Stimulated activated CD4-positive, alpha-beta T cell treated with anti-CD3 and anti-CD28 coated beads, Interleukin-2, amount 100 ng/mL, for 24 hours (primary cell): ENCODE measurements around the gene ARHGEF4.
A peak's percentile ranks its signal among the peaks of the same experiment; 100 is the strongest.
"Not testable (repeated sequence)": the region's sequence is repeated elsewhere in the genome, so short reads cannot be mapped to it uniquely, and the experiment has no call there.

ENCODE experiments used
- DNase-seq, 2 donors: peaks; one replicate each; pipeline ENCODE4 v3.0.0-alpha.2; 2020

Gene ARHGEF4

DNA sequence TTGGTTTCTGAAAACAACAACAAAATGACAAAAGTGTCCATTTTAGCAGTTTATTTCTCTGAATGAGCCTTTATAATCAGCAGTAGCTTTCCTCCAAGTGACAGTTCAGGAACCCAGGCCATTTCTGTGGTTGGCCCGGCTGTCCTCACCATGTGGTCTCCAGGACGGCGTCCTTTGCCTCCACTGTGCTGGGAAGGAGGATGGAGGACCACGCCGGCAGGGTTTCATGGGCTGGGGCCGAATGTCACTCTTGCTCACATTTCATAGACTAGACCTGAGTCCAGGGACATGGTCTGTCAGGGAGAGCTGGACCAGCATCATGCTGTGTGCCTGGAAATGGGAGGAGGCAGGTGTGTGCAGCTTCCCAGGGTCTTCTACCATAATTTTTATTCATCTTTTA, 50.9 kb downstream of the ARHGEF4 start:
- no peak for DNase-seq

DNA sequence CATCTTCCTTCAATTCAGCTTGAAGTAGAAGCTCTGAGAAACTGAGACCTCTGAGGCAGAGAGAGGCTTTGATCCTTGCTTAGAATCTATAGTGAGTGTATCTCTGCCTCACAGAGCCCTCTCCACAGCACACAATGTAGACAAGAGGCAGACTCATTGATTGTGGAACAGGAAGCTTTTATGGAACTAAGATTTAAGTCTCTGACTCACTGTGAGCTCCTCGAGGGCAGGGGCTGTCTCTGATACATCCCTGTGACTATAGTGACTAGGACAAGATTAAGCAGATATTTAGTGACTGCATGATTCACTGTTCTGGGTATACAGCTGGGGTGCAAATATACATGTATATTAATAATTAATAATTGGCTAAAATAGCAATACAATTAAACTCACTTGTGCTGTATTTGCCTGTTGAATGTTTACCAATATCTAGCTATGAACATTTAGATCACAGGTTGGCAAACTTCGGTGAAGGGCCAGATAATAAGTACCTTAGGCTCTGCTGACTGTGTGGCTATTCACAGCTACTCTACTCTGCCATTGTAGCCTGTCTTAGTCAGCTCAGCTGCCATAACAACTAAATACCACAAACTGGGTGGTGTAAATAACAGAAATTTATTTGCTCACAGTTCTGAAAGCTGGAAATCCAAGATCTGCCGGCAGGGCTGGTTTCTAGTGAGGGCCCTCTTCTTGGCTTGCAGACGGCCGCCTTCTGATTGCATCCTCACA, 54.4 kb downstream of the ARHGEF4 start:
- DNase-seq: no peak

DNA sequence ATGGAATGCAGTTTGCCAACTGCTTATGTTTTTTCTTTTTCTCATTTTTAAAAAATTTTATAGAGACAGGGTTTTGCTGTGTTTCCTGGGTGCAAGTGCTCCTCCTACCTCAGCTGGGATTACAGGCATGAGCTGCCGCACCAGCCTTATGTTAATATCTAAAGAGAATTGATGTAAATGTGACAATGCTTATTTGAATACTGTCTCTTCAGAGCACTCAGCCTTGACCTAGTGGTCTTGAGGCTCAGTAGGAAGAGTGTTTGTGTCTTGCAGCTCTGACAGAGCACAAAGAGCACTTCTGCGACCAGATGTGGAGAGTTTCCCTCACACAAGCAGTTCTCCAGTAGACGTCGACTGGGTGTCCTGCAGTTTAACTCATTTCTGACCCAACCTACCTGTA, 55.3 kb downstream of the ARHGEF4 start:
- no peak for DNase-seq

DNA sequence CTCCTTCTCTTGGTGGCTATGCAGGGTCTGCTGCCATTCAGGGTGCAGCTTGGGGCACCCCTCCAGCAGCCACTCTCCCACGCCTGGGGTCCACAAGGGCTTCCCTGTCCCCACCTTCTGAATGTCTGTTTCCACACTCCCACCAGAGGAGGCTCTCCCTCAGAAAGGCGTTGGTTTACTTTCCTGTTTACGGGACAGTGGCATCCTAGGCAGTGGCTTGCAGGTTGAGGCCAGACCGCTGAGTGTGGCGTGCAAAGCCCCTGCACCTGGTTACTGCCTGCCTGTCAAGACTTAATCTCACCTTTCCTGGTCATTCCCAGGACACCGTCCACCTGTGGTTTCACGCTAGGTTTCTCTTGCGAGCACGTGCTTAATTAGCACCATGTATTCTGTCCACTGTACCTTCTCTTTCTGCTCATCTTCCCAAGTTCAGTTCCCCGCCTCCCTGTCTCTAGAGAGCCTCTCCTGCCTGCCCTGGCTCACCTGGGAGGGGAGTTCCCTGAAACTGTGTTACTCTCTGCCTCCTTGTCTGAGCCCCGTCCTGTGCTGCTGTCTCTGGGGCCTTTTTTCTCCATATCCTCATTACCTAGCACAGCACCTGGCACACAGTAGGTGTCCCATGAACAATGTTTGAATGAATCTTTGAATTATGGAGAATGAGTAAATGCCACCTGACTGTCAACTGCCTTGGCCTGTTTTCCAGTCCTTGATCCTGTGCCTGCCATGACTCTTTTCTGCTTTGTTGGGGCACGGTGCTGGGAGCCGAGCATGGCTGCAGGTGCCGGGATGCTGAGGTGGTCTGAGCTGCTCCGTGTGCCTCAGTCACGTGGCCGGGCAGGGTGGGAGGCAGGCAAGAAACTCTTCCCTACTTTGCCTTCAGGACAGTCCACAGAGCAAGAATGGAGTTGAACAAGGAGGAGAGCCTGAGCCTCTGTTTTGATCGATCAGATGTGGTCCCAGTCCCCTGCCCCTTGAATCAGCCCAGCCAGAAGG, 56.4 kb downstream of the ARHGEF4 start:
- no peak for DNase-seq

DNA sequence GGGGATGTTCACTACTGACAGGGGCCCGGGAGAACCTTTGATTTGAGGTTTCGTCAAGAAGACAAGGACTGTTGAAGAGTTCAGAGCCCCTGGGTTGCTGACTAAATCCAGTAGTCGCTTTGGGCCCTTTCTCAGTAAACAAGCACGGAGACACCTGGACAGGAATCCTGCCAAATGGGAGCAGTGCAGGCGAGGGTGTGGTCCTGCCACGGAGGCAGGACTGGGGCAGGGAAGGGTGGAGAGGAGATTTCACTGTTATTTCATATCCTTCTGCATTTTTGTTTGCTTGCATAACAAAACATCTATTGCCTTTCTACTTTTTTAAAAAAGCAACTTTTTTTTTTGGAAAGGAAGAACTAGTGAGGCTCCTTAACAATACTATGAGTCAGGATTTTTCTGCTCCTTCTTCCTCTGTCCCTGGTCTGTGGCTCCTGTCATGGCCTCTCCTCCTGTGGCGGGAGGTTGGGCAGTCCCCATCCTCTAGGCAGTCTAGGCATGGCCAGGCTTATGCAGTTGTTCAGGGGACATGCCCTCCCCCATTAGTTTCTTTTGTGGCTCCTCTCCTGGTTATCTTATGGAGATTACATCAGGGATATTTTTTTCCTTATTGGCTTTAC, 57.7 kb downstream of the ARHGEF4 start:
- DNase-seq: no peak

DNA sequence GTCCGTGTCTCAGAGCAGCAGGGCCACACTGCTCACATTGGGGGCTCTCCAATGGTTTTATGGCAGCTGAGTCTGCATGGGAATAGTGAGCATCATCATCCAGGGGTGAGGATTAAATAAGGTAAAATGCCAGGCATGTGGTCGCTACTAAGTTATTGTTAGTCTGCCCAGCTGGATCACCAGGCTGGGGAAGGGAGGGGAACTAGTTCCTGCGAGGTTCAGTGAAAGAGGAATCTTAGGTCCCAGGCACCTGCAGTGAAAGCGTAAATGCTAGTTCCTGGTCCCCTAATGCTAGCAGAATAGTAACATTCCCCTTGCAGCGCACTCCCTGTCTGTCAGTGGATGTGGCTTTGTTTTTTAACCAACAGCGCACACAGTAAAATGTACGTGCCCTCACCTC, 60.1 kb downstream of the ARHGEF4 start:
- no peak for DNase-seq

DNA sequence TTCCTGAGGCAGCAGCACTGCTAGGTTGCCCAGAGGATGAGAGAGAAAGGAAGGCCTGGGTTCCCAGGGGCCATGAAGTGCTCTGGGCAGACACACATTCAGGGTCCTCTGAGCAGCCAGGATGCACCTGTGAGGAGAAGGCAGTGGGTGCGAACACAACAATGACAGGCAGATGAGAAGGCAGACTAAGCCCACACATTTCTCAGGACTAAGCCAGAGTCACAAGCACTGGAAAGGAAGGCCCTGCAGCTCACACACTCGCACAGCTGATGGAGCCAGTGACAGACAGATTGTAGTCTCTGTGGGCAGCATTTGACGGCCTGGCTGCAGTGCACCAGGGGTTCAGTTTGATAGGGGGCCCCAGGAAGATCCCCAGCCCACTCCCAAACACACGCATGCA, 61.8 kb downstream of the ARHGEF4 start:
- DNase-seq: no peak

DNA sequence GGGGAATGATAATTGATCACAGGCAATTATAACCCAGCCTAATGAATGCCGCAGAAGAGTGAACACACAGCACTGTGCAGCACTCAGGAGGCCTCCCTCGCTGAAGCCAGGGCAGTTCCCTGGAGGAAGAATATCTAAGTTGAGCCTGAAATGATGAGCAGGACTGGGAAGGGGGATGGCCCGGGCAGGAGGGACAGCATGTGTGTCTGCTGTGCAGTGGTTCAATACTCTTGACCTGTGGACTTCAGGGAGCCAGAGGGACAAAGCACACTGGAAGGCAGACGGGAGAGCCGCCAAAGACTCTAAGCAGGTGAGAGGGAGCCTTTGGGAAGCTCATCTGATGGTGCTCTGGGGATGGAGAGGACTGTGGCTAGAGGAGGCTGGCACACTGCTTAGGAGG, 62.6 kb downstream of the ARHGEF4 start:
- DNase-seq: no peak

DNA sequence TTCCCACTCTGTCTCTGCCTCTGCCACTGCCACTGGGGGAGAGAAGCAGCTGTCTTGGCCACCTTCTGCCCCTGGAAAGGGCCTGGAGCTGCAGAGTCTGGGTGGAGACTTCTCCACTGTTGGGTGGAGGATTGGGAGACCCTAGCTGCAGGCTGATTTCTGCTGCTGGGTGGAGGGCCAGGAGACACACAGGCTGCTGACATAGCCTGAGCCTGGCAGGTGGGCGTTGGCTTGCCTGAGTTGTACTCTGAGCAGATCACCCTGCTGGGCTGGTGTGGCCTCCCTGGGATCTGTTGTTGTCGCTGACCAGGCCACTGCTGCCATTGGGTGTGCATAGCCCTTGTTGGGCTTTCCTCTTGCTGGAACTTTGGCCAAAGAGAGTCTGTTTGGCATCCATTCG, 64.3 kb downstream of the ARHGEF4 start:
- DNase-seq: no peak

DNA sequence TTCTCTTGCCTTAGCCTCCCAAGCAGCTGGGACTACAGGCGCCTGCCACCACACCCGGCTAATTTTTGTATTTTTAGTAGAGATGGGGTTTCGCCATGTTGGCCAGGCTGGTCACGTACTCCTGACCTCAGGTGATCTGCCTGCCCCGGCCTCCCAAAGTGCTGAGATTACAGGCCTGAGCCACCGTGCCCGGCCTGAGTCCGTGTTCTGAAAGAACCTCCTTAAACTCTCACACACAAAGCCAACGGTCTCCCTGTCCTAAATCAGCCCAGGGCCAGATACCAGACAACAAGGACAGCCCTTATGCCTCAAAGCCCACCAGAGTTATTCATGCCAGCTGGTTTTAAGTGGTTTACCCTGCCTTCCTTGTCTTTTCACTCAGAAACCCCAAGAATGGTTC, 64.9 kb downstream of the ARHGEF4 start:
- DNase-seq: not testable (repeated sequence)

DNA sequence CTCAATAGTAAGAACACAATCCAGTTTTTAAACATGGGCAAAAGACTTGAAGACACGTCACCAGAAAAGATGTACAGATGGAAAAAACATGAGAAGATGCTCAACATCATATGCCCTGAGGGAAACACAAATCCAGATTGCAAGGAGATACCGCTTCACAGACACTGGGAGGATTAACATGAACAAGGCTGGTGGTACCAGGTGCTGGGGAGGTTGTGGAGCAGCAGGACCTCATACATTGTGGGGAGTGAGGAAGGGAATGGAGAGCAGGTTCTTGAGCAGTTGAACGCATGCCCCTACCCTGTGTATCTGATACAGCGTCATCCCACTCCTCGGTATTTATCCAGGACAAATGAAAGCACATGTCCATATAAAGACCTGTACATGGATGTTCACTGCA, 72.1 kb downstream of the ARHGEF4 start:
- no peak for DNase-seq

DNA sequence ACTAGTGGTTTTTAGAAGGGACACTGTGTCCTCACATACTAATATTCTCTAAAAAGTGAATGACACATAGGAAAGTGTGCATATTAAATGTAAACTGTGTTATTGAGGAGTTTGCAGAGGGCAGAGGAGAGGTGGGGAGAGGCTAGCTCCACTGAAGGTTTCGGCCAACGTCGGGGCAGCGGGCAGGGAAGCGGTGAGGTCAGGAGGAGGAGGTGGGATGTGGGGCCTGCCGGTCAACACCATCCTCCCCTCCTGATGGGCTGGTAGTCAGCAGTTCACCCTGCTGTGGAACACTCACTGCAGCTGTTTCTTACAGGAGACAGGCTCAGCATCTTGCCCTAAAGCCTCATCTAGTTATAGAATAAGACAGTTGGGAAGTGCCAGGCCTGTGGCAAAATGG, 74.2 kb downstream of the ARHGEF4 start:
- DNase-seq: no peak

DNA sequence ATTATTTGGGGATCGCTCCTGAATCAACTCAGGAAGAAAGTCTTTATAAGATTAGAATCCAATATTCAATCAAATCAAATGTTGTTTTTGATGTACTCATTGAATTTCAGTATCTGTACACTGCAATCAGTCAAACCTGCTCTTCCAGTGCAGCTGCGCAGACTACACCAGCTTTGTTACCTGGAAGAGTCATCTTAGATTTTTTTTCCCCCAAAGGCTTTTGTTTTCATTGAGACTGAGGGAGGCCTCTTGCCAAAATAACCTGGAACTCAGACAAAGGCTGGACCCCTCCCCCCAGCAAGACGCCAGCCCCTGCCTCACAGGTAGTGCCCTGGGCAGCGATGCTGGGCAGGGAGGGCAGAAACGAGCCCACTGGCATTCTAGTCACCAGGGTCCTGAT, 74.8 kb downstream of the ARHGEF4 start:
- no peak for DNase-seq

DNA sequence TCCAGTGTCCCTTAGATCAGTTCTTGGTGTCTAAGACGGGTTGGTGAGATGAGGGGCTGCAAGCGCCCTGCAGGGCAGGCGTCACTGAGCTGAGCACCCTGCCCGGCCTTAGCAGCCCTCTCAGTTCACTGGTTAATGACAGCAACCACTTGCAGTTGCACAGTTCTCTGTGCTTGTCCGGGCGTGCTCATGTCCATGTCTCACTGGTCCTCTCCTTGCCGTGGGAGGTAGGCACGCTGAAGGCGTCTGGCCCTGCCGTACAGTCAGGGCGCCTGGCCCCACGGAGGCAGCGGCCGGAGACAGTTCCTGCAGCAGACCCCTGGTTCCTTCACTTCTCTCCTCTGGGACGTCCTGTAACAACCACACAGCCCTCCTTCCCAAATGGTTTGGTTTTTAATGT, 75.3 kb downstream of the ARHGEF4 start:
- DNase-seq: no peak

DNA sequence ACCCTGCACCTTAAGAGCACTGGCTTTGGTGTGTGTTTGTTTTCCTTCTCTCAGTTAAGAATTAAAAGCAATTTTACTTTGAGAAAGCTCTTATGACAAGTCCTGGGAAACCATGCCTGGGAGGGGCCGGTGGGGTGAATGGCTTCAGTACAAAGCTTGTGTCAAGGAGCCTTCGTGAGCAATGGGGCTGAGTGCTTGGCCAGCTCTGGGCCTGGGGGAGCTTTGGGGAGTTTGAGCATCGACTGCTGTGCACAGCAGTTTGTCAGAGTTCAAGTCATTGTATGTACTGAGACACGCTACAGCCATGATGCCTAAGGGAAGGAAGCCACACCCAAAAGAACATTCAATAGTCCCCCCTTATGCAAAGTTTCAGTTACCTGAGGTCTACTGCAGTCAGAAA, 75.8 kb downstream of the ARHGEF4 start:
- DNase-seq: no peak

DNA sequence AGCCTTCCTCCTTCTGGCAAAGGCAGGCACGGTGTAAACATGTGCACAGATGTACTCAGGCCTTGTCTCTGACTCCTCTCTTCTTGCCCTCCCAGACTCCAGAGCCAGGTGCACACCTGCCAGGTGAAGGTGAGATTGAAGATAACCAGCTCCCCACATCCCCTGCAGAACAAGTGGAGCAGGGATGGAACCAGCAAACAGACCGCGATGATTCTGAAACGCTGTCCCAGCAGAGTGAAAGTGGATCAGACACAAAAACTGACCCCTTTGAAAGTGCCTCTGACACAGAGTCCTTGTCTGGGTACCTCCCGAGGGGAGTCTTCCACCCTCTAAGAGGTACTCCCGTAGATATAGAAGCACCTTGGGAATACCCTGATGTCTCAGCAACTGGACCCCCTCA, 77.2 kb downstream of the ARHGEF4 start:
- no peak for DNase-seq

DNA sequence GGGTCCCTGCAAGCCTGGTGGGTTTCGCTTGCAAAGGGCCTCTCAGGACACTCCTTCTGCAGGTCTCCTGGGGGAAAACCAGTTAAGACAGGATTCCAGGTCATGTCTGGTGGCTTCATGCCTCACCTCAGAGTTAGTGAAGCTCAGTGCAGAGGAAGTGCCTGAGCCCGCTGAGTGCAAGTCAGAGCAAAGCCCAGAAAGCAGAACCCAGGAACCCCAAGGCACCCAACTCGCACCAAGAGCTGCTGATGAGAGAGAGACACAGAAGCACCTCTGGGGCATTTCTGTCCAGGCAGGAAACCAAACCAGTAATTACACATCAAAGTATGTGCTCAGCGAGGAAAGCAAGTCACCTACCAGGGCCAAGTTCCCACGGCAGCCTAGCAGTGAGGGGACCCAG, 78.4 kb downstream of the ARHGEF4 start:
- no peak for DNase-seq

DNA sequence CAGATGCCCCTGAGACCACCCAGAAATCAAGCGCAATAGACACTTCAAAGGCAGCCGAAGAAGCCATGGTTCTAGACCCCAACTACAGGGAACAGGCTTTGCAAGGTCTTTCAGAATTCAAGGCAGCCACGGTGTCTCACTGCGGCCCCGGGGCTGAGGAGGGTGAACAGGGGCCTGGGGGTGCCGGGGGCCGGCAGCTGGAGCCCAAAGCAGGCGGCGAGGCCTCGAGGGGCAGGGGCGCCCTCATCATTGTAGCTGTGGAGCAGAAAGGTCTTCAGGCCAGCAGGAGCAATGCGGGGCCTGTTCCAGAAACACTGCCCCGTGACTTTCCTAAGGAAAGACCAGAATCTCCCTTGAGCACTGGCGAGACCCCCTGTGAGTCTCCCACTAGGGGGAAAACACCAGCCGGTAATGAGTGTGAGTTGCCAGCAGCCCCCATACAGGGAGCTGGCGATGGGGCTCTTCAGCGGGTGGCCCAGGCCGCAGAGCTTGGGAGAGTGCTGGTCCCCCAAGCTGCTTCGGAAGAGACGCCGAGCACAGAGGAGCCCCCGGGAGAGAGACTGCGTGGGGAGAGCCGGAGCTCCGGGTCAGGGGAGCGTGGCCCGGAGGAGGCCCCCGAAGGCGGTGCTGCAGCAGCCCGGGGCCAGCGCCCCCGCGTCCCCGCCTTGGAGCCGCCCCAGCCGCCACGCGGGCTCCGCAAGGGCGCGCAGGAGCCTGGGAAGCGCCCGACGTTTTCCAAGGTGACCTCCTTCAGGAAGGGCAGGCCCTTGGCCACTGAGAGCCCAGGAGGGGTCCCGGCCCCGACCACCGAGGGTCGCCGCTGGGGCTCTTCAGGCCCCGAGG, 79.1 kb downstream of the ARHGEF4 start:
- no peak for DNase-seq

DNA sequence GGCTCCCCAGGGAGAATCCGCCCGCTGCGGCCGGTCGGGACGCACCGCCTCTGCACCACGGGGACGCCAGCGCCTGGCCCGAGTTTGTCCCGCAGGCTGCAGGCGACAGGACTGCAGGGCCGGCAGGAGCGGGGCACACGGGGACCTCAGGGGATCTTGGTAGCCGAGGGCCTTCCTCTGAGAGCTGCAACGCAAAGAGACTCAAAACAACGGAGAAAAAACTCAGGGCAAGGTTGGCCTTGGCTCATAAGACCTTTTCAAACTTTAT, 79.7 kb downstream of the ARHGEF4 start:
- no peak for DNase-seq

DNA sequence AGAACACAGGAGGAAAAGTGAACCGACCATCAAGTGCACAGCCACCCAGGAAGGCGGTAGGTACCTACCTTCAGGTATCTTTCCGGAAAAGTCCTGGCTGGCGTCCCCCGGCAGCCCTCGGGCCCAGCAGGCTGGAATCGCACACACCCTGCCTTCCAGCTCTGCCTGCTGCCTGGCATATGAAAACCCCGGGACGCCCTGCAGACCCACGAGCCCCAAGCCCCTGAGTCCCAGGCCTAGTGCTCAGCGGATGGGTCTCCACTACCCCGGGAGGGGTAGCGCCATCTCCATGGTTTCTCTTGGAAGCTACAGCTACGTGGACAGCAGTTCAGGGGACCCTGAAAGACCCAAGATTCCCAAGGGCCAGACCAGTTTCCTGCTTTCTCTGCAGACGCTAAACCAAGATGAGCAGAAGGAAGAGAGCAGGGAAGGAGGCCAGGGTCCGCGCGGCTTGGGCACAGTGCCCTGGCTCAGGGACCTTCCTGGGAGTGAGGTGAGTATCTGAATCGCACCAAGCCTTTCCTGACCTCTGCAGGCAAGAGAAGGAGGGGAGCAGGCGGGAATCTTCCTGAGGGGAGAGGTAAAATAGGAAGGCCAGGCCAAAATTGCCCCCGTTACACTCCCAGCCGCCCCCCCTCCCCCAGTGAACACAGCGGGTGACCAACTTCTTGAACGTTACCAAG, 80.4 kb downstream of the ARHGEF4 start:
- no peak for DNase-seq

DNA sequence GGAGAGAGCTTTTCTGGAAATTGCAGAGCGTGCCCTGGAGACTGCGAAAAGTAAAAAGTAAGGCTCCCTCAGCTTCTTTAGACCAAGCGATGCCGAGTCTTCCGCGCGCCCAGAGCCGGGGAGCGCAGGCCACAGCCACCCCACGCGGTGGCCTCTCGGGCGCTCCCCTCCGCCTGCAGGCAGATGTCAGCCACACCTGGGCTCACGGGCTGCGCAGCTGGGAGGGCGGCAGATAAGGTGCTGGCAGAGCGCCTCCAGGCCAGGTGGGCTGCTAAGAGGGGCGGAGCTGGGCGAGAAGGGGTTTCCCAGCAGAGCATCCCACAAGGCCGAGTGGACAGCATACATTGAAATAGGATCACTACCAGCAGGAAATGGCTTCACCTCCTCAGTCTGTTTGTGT, 81.7 kb downstream of the ARHGEF4 start:
- no peak for DNase-seq

DNA sequence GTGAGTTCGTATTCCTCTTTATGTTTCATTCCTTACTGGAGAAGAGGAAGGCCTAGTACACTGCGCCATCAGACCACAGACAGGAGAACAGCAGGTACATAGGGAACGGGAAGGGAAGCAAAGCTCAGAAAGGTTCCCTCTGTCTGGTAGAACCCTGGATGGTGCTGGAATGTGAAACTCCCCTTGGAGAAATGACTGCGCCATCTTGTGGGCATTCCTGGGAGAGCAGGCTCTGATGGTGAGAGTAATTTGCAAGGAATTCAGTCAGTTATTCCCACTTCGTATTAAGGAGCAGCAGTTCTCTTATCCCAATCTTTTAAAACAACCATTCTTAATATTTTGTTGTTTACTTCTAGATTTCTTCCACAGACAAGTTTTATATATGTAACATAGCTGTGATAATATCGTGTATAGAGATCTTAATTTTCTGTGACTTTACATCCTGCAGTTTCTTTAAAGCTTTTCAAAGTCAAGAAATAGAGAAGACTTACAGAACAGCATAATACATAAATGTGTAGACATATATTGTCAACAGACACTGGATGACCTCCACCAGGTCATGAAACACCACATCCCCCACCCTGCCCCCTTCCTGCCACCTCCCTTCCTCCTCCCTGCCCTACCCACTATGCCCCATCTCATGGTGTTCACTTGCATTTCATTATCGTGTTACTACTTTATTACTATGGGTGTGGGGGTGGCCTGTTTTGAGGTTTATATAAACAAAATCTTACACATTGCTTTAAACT, 83.9 kb downstream of the ARHGEF4 start:
- peak; percentile 72 to 76 for DNase-seq
